ENCODE data around the gene CENPX. TPM values are rescaled to one million over a fixed set of nuclear protein-coding genes. Genes with fewer than 3 reads are reported as not detected.
A peak's percentile ranks its signal among the peaks of the same experiment; 100 is the strongest.

CENPX gene
- total and polyA plus RNA-seq, 2 of the 13 experiments (the other 11 are each of a cell fraction or from before 2014, with no cell fraction given): 92.7 to 170 TPM

GRCh38 chr17:82000803-82001570, 21.7 kb downstream of the CENPX start (continued):
- TF ChIP-seq GATA4 (IDR thresholded peaks at IDR 0.05; ENCODE audit: borderline replicate concordance, low read depth) (peak; percentile 70), CBX5 (CRISPR knock-in tag; IDR thresholded peaks at IDR 0.05; ENCODE audit: borderline replicate concordance) (peak; percentile 85; the same call in 1 of the 2 replicates), GZF1 (CRISPR knock-in tag; IDR thresholded peaks at IDR 0.05) (peak; percentile 73; the same call in 1 of the 2 replicates), ZNF512 (CRISPR knock-in tag; IDR thresholded peaks at IDR 0.05) (peak; percentile 21; the same call in 1 of the 2 replicates), ISL2 (CRISPR knock-in tag; IDR thresholded peaks at IDR 0.05) (peak; percentile 94; the same call in 1 of the 2 replicates), CCDC6 (CRISPR knock-in tag; IDR thresholded peaks at IDR 0.05) (peak; percentile 58; the same call in 1 of the 2 replicates), RFX5 (IDR thresholded peaks at IDR 0.05; ENCODE audit: low read depth, low read length) (no peak), ADNP (CRISPR knock-in tag; IDR thresholded peaks at IDR 0.05) (no peak), CCAR2 (optimal IDR thresholded peaks at IDR 0.05; ENCODE audit: low read depth, low read length) (peak; percentile 31), NFIB (CRISPR knock-in tag; IDR thresholded peaks at IDR 0.05; ENCODE audit: borderline replicate concordance) (no peak), ZKSCAN8 (CRISPR knock-in tag; IDR thresholded peaks at IDR 0.05; ENCODE audit: borderline replicate concordance) (peak; percentile 89), ZNF7 (CRISPR knock-in tag; IDR thresholded peaks at IDR 0.05) (no peak), FOXO4 (CRISPR knock-in tag; conservative IDR thresholded peaks at IDR 0.05) (no peak), ZNF704 (CRISPR knock-in tag; IDR thresholded peaks at IDR 0.05; ENCODE audit: borderline replicate concordance) (peak; percentile 56), ZNF260 (CRISPR knock-in tag; IDR thresholded peaks at IDR 0.05; ENCODE audit: borderline replicate concordance, low read depth) (no peak), SNRNP70 (IDR thresholded peaks at IDR 0.05; ENCODE audit: low read depth, low read length) (no peak), ZEB1 (IDR thresholded peaks at IDR 0.05; ENCODE audit: insufficient replicate concordance, low read depth) (no peak)

All from HepG2 (cell line).